ENCODE results near the gene COL6A3.

GRCh38 chr2:237351796-237352195 is 62.2 kb downstream of the COL6A3 start:
- TF ChIP-seq, protein P1, sequence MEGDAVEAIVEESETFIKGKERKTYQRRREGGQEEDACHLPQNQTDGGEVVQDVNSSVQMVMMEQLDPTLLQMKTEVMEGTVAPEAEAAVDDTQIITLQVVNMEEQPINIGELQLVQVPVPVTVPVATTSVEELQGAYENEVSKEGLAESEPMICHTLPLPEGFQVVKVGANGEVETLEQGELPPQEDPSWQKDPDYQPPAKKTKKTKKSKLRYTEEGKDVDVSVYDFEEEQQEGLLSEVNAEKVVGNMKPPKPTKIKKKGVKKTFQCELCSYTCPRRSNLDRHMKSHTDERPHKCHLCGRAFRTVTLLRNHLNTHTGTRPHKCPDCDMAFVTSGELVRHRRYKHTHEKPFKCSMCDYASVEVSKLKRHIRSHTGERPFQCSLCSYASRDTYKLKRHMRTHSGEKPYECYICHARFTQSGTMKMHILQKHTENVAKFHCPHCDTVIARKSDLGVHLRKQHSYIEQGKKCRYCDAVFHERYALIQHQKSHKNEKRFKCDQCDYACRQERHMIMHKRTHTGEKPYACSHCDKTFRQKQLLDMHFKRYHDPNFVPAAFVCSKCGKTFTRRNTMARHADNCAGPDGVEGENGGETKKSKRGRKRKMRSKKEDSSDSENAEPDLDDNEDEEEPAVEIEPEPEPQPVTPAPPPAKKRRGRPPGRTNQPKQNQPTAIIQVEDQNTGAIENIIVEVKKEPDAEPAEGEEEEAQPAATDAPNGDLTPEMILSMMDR (IDR thresholded peaks at IDR 0.05): no peak
- TF ChIP-seq POLR2AphosphoS5 (IDR thresholded peaks at IDR 0.05) (no peak), POLR2A (IDR thresholded peaks at IDR 0.05) (no peak)
